Pancreas (tissue), 10 donors: ENCODE results near the gene SBF2. TPM values are rescaled to one million over a fixed set of nuclear protein-coding genes. Genes with fewer than 3 reads are reported as not detected.

Source experiments
- ATAC-seq, 4 donors: fragments of 200-7000 bp; cut with Tn5 transposase; one replicate each; pipeline versions ENCODE4 v1.8.0 to v1.9.1; 2020; ENCODE audit warnings: mild to moderate bottlenecking in 4 of 4, moderate library complexity in 4 of 4
- DNase-seq, 6 donors: peaks; one replicate each; pipeline ENCODE4 v3.0.0-alpha.2; 2020
- FAIRE-seq: peaks from 2 replicates; lab custom pipeline; 2012; peaks lifted over from hg19 to GRCh38; lab: Jason Lieb, UNC
- H3K27ac ChIP-seq, 4 donors: fragments of 200-600 bp; sonication (generic); 1 replicate in 3 of 4; 2 replicates in 1 of 4; pipeline versions ENCODE4 v1.5.0 to v1.8.0; 2020
- H3K27me3 ChIP-seq, 4 donors: fragments of 200-600 bp; one replicate each; pipeline ENCODE4 v1.8.0; 2021
- H3K36me3 ChIP-seq, 3 donors: fragments of 200-600 bp; sonication (generic) in 1 of 3; one replicate each; pipeline versions ENCODE4 v1.5.0 to v1.8.0; 2020 to 2021
- H3K4me1 ChIP-seq, 3 donors: fragments of 200-600 bp; one replicate each; pipeline ENCODE4 v1.8.0; 2021
- H3K4me3 ChIP-seq, 4 donors: fragments of 200-600 bp; sonication (generic) in 2 of 4; one replicate each; pipeline versions ENCODE4 v1.5.0 to v1.8.0; 2020 to 2021
- H3K9me3 ChIP-seq, 4 donors: fragments of 200-600 bp; one replicate each; pipeline ENCODE4 v1.8.0; 2021
- WGBS, 2 donors: extraction: QIAGEN DNeasy Blood & Tissue Kit; methylation state at CpG; one replicate each; pipeline ENCODE4 v1.1.7; 2013; 5-methylcytosine and 5-hydroxymethylcytosine counted together
- intact Hi-C, 3 donors: fragments of 100-400 bp; cut with DNase I; formaldehyde crosslinking; loops; one replicate each; pipeline versions ENCODE4 v1.11.1 to v1.14.2; 2022
- polyA plus RNA-seq, 2 donors: library from polyadenylated mRNA; stranded (reverse); fragments of 200-250 nt; gene quantifications; one replicate each; pipeline ENCODE4 v1.2.3, GENCODE V29; 2013
- total RNA-seq, 6 donors: library from RNA; stranded (reverse); fragmentation: NEBNext Ultra II Directional in 4 of 6; extraction: Animal tissue kit (Norgen Biotek cat#: 25700) in 4 of 6; gene quantifications; one replicate each; pipeline versions ENCODE4 v1.2.1 to v1.2.4, GENCODE V29; 2021 to 2023
- TF ChIP-seq, protein P1 (sequence below), 4 donors: fragments of 200-600 bp; sonication (generic) in 3 of 4; IDR thresholded peaks; one replicate each; pipeline versions ENCODE4 v1.5.0 to v1.8.0; 2021; ENCODE audit warnings: antibody characterized with exemption in 4 of 4
- donor health status: healthy with polysubstance abuse.
- donor health status: DM: no; HTN: no; CAD: no; lungs with moderate emphysema.
- donor health status: DM: no; HTN: no; CAD: no.
- donor health status: control.
- donor health status: control.
- donor health status: Bipolar disorder and iron deficiency.
- donor health status: DM: yes; HTN: yes; CAD: no.
- donor health status: DM: no; HTN: no; CAD: no.
- donor health status: DM: no; HTN: no; CAD: no.
- donor health status: DM: yes; HTN: yes; CAD: no.

Gene SBF2
- total and polyA plus RNA-seq, 8 donors: 4.6 to 21.8 (median 10.3) TPM

DNA sequence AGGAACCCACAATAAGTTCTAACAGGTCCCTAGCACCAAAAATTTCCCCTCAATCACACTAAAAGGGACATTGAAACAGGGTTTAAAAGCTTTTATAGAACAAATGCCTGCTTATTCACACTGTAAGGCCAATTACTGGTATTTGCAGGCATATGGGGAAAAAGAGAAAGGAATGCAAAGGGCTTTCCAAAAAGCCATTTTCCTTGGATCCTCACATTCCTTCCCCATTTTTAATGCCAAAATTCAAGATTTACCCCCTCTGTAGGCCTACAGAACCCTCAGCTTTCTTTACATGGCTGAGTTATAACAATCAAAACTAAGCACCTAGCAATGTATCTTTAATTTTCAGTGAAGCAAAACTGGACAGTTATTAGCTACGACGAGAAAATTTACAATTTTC is 102.0 kb downstream of the SBF2 start:
- H3K9me3 ChIP-seq: no peaks in the 10 kb centered on the region
- H3K36me3 ChIP-seq: no peaks in the 10 kb centered on the region
- TF ChIP-seq, protein P1, sequence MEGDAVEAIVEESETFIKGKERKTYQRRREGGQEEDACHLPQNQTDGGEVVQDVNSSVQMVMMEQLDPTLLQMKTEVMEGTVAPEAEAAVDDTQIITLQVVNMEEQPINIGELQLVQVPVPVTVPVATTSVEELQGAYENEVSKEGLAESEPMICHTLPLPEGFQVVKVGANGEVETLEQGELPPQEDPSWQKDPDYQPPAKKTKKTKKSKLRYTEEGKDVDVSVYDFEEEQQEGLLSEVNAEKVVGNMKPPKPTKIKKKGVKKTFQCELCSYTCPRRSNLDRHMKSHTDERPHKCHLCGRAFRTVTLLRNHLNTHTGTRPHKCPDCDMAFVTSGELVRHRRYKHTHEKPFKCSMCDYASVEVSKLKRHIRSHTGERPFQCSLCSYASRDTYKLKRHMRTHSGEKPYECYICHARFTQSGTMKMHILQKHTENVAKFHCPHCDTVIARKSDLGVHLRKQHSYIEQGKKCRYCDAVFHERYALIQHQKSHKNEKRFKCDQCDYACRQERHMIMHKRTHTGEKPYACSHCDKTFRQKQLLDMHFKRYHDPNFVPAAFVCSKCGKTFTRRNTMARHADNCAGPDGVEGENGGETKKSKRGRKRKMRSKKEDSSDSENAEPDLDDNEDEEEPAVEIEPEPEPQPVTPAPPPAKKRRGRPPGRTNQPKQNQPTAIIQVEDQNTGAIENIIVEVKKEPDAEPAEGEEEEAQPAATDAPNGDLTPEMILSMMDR (IDR thresholded peaks at IDR 0.05): no peak
- H3K4me1 ChIP-seq: no peaks in the 10 kb centered on the region
- DNase-seq: no peak
- H3K27ac ChIP-seq: no peak overlapping the region
- H3K4me3 ChIP-seq: no peak overlapping the region
- no peaks in the 10 kb centered on the region for H3K27me3 ChIP-seq
- no peak for FAIRE-seq
- intact Hi-C loops: no loop called here
- ATAC-seq: no peak
- 49 to 53% methylated on average over 2 of the region's 2 CpGs for WGBS, 2 donors

DNA sequence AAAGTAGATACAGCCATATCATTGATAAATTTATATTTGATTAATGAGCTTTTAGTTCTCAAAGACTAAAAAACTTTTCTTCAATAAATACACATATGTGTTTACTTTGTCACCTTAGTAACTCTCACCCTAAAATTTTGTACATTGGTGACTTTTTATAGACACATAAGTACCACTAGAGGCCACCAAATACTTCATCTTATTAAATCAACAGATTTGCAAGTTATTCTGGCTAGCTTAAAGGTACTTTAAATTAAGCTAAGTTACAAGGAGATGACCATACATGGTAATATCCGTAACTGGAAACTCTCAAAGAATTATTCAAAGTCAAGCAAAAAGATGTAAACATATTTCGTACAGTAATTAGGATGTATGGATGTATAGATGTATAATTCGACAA is 112.2 kb downstream of the SBF2 start:
- Histone ChIP-seq H3K27me3 (no peaks in the 10 kb centered on the region), H3K9me3 (no peaks in the 10 kb centered on the region), H3K36me3 (no peaks in the 10 kb centered on the region), H3K27ac (no peak overlapping the region), H3K4me3 (no peak overlapping the region), H3K4me1 (no peaks in the 10 kb centered on the region)
- 90 to 94% methylated on average over 3 of the region's 3 CpGs for WGBS, 2 donors
- ATAC-seq (peak in 1 of 4 donors; percentile 46), FAIRE-seq (peak; percentile 29), DNase-seq (no peak)
- intact Hi-C loops: no loop called here
- TF ChIP-seq, protein P1 (IDR thresholded peaks at IDR 0.05): peak in 1 of 4 donors; percentile 10

DNA sequence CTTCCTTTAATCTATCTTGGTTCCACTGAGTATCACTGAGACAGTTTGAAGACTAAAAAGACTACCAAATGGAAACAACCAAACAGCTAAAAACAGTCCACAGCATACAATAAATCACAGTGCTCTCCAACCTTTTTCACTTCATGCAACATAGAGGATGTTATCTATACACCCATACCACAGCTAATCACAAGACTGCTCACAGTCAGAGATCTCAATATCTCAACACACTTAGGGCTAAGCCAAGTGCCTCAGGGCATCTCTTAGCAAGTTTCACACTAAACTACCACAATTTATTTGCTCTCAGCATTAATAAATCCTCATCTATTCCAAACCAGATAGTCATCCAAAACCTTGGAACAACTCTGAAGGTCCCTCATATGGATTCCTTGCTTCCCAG is 129.4 kb downstream of the SBF2 start:
- FAIRE-seq (no peak), DNase-seq (no peak), ATAC-seq (no peak)
- intact Hi-C loops: no loop called here
- no peak overlapping the region for H3K27ac ChIP-seq
- no peaks in the 10 kb centered on the region for H3K4me1 ChIP-seq
- no peaks in the 10 kb centered on the region for H3K27me3 ChIP-seq
- no peaks in the 10 kb centered on the region for H3K36me3 ChIP-seq
- H3K4me3 ChIP-seq: no peak overlapping the region
- no peaks in the 10 kb centered on the region for H3K9me3 ChIP-seq
- TF ChIP-seq, protein P1 (IDR thresholded peaks at IDR 0.05): no peak

DNA sequence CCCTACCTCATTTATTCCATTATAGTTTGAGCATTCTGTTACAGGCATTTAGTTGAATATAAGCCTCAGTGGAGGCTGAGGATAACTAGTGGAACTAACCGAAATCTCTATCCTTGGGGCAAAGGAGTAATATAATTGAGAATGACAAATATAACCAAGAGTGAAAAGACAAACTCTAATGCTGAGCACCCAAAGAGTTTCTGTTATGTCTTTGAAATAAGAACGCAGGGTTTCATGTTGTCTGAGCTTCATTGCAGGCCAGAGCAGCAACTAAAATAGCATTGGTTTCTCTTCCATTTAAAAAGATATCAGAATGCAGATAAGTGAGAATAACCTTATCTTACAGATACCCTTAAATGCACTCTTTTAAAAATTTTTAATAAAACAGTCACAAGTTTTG is 131.8 kb downstream of the SBF2 start:
- Histone ChIP-seq H3K36me3 (no peaks in the 10 kb centered on the region), H3K27me3 (no peaks in the 10 kb centered on the region), H3K4me1 (no peaks in the 10 kb centered on the region), H3K9me3 (no peaks in the 10 kb centered on the region), H3K4me3 (no peak overlapping the region), H3K27ac (no peak overlapping the region)
- DNase-seq (no peak), ATAC-seq (no peak), FAIRE-seq (no peak)
- 91 to 94% methylated on average over 2 of the region's 2 CpGs for WGBS, 2 donors
- intact Hi-C loops: no loop called here
- TF ChIP-seq, protein P1 (IDR thresholded peaks at IDR 0.05): no peak

DNA sequence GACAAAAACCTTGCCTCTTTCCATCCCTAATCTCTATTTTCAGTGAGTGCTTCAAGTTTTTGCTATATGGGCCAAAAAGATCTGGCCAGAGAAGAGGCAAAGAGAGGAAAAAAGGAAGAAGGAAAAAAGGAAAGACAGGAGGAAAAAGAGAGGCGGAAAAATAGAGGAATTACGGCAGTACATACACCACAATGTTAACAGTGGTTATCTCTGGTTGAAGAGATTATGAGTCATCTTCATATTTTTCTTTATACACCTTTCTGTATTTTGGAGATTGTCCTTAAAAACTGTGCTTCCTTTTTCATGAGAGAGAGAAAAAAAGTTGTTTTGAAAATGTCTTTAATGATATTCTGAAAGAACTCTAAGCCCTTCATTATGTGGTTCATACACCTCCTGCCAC is 133.7 kb downstream of the SBF2 start:
- TF ChIP-seq, protein P1 (IDR thresholded peaks at IDR 0.05): no peak
- no peak overlapping the region for H3K4me3 ChIP-seq
- H3K27me3 ChIP-seq: no peaks in the 10 kb centered on the region
- 82 to 93% methylated on average over 2 of the region's 2 CpGs for WGBS, 2 donors
- no peaks in the 10 kb centered on the region for H3K36me3 ChIP-seq
- H3K27ac ChIP-seq: no peak overlapping the region
- intact Hi-C loops: no loop called here
- no peaks in the 10 kb centered on the region for H3K9me3 ChIP-seq
- H3K4me1 ChIP-seq: no peaks in the 10 kb centered on the region
- DNase-seq (no peak), FAIRE-seq (no peak), ATAC-seq (no peak)
